Astrocyte (in vitro differentiated cells and primary cell): ENCODE data around the gene ANKRD28.

Source experiments
- EZH2 ChIP-seq: IDR thresholded peaks from 2 replicates; pipeline ENCODE4 v1.6.1; 2012; ENCODE audit warnings: mild to moderate bottlenecking, low read length, inconsistent platforms; ENCODE audit not compliant: insufficient read depth
- TF ChIP-seq, protein P1 (sequence below): IDR thresholded peaks from 2 replicates; pipeline ENCODE4 v1.5.1; 2011; ENCODE audit warnings: low read depth, mild to moderate bottlenecking, inconsistent platforms, low read length, moderate library complexity; ENCODE audit not compliant: insufficient read depth

DNA sequence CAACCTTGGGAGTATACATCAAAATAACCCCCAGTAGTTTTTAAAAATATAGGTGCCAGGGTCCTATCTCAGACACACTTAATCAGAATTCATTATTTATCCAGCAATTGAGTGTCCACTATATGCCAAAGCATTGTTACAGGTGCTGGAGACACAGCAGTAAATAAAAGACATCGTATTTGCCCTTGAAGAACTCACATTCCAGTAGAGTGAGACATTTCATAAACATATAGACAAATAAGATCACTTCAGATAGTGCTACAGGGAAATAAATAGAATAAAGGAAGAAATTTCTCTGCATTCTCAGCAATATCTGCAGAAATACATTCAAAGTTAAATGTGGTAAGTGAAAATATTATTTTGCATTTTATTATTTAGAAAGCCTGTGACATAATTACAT, 34.1 kb upstream of the ANKRD28 start:
- TF ChIP-seq EZH2 = no peak
- TF ChIP-seq, protein P1, sequence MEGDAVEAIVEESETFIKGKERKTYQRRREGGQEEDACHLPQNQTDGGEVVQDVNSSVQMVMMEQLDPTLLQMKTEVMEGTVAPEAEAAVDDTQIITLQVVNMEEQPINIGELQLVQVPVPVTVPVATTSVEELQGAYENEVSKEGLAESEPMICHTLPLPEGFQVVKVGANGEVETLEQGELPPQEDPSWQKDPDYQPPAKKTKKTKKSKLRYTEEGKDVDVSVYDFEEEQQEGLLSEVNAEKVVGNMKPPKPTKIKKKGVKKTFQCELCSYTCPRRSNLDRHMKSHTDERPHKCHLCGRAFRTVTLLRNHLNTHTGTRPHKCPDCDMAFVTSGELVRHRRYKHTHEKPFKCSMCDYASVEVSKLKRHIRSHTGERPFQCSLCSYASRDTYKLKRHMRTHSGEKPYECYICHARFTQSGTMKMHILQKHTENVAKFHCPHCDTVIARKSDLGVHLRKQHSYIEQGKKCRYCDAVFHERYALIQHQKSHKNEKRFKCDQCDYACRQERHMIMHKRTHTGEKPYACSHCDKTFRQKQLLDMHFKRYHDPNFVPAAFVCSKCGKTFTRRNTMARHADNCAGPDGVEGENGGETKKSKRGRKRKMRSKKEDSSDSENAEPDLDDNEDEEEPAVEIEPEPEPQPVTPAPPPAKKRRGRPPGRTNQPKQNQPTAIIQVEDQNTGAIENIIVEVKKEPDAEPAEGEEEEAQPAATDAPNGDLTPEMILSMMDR = no peak
